GM19438 (cell line): ENCODE measurements around the gene GNRH2.
"Not testable (repeated sequence)": the region's sequence is repeated elsewhere in the genome, so short reads cannot be mapped to it uniquely, and the experiment has no call there.

Source experiments
- ATAC-seq: cut with Tn5 transposase; IDR thresholded peaks from one replicate; pipeline ENCODE4 v1.9.1; 2021; ENCODE audit warnings: low read depth; ENCODE audit not compliant: unreplicated experiment

The GNRH2 gene

GRCh38 chr20:3043322-3043721 is at the start of gene GNRH2:
GNRH2 (plus strand) TSS chr20:3043622; CDS start chr20:3044415, 793 bp downstream.
- ATAC-seq, result no peak

GRCh38 chr20:2995796-2996195 is 47.6 kb upstream of the GNRH2 start:
- no peak for ATAC-seq

GRCh38 chr20:2998728-2999127 is 44.7 kb upstream of the GNRH2 start:
- ATAC-seq, result no peak

- no peak for ATAC-seq
These were observed 42.4 kb upstream of the GNRH2 start for GRCh38 chr20:3000852-3001523.

- ATAC-seq, result no peak
These were observed 40.0 kb upstream of the GNRH2 start for GRCh38 chr20:3003416-3003815.

GRCh38 chr20:3010985-3011723 is 32.3 kb upstream of the GNRH2 start:
- no peak for ATAC-seq

- no peak for ATAC-seq
These were observed 31.7 kb upstream of the GNRH2 start for GRCh38 chr20:3011752-3012151.

GRCh38 chr20:3013771-3014170 is 29.7 kb upstream of the GNRH2 start:
- no peak for ATAC-seq

- ATAC-seq, result no peak
These were observed 29.2 kb upstream of the GNRH2 start for GRCh38 chr20:3014179-3014578.

GRCh38 chr20:3014662-3015061 is 28.8 kb upstream of the GNRH2 start:
- ATAC-seq, result no peak

- ATAC-seq, result not testable (repeated sequence)
These were observed 28.1 kb upstream of the GNRH2 start for GRCh38 chr20:3015302-3015701.

- ATAC-seq, result no peak
These were observed 22.1 kb upstream of the GNRH2 start for GRCh38 chr20:3021327-3021726.

- ATAC-seq, result no peak
These were observed 21.6 kb upstream of the GNRH2 start for GRCh38 chr20:3021777-3022176.

GRCh38 chr20:3022559-3023490 is 20.6 kb upstream of the GNRH2 start:
- not testable (repeated sequence) for ATAC-seq

GRCh38 chr20:3027987-3028386 is 15.4 kb upstream of the GNRH2 start:
- ATAC-seq, result no peak

- no peak for ATAC-seq
These were observed 11.8 kb upstream of the GNRH2 start for GRCh38 chr20:3031524-3032147.

- ATAC-seq, result no peak
These were observed 10.8 kb upstream of the GNRH2 start for GRCh38 chr20:3032624-3033023.

GRCh38 chr20:3037654-3038053 is 5.8 kb upstream of the GNRH2 start:
- no peak for ATAC-seq

GRCh38 chr20:3038454-3038853 is 5.0 kb upstream of the GNRH2 start:
- ATAC-seq, result no peak

- ATAC-seq, result no peak
These were observed 4.0 kb upstream of the GNRH2 start for GRCh38 chr20:3039426-3039825.

GRCh38 chr20:3040086-3040485 is 3.3 kb upstream of the GNRH2 start:
- no peak for ATAC-seq
